Stimulated activated CD8-positive, alpha-beta memory T cell treated with anti-CD3 and anti-CD28 coated beads, Interleukin-7, amount 100 ng/mL, for 48 hours (primary cell): ENCODE data around the gene MTA1.

Experiments
- DNase-seq, 2 donors: peaks; one replicate each; pipeline ENCODE4 v3.0.0-alpha.2; 2020; ENCODE audit warnings: low read depth in 1 of 2; ENCODE audit errors: extremely low read depth in 1 of 2

MTA1 gene

DNA sequence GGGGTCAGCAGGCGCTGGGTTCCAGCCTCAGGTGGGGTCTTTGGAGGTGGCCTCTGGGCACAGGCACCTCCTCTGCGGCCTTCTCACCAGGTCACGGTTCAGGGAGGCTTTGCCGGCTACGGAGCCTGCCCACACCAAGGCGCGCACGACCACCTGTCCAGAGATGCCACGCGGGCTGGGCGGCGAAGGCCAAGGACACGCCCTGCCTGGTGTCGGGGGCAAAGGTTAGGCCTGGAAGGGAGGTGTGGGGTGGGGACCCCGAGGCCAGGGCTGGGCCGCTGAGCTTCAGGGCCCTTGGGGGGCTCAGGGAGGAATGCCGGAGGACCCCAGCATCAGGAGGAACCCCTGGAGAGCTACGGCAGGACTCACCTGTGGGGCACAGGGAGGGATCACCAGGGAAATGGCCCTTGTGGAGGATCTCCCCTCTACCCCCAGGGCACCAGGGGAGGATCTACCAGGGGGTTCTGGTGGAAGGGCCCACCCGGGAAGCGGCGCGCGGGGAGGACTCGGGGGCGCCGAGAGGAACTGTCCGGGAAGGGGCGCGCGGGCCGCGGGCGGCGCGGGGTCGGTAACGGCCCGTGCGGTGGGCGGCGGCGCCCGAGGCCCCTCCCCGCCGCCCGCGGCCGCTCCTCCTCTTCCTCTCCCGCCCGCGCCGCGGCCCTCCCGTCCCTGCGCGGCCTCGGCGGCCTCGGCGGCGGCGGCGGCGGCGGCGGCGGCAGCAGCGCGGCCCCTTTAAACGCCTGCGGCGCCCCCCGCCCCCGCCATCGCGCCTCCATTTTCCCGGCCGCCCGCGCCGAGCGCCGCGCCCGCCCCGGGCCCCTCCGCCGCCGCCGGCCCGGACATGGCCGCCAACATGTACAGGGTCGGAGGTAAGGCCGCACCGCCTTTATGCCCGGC lies at the start of gene MTA1:
Gene MTA1 (plus strand): TSS at position 633 of the 897 bp plus-strand sequence. CDS start 209 bp downstream, at position 842.
- no peak for DNase-seq

- DNase-seq: no peak
These were observed 45.2 kb upstream of the MTA1 start for GRCh38 chr14:105374389-105374788.

DNA sequence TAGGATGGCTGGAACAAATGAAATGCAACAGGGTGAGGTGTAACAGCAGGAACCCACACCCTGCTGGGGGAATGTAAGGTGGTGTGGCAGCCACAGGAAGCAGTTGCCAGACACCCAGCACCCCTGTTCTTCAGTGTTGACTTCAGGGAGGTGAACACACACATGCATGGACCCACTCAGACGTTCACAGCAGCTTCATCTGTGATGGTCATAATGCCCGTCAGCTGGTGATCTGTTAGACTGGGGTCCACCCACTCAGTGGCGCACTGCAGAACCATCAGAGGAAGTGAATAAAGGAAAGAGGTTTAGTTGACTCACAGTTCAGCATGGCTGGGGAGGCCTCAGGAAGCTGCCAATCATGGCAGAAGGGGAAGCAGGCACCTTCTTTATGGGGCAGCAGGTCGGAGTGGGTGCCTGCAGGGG lies 44.0 kb upstream of the MTA1 start:
- DNase-seq: peak; percentile 32 to 72

DNA sequence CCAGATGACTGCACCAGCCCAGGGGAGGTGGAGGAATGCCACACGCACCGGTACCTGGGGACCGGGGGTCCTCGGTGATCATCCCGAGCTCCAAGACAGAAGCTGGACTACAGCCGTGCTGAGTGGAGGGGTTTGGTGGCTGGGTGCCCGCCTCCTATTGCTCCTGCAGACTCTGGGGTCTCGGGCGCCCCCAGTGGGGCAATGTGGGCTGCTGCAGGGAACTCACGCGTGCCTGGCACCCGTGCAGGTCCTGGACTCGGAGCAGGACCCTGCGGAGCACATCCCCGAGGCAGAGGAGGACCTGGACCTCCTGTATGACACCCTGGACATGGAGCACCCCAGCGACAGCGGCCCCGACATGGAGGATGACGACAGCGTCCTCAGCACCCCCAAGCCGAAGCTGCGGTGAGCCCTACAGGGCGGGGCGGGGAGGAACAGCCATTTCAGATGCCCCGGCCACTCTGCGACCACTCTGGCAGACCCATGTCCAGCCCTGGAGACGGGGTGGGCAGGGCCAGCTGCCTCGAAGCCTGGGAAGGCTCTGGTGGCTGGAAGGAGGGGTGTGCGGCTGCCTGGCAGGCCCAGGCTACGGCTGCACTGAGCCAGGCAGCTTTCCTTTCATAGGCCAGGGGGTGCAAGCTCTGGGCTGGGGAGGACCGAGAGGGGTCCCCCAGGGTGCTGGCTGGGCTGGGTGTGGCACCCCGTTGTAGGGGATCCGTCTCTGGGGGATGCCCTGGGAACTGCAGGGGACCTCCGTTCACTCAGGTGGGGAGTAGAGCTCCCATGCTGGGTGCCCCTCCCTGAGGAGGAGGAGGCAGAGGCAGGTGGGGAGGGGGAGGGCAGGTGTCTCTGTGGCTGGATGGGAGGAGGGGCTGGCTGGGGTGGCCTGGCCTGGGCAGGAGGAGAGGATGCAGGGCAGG lies 42.8 kb upstream of the MTA1 start:
- DNase-seq: no peak

GRCh38 chr14:105377555-105378182 lies 42.0 kb upstream of the MTA1 start:
- no peak for DNase-seq

DNA sequence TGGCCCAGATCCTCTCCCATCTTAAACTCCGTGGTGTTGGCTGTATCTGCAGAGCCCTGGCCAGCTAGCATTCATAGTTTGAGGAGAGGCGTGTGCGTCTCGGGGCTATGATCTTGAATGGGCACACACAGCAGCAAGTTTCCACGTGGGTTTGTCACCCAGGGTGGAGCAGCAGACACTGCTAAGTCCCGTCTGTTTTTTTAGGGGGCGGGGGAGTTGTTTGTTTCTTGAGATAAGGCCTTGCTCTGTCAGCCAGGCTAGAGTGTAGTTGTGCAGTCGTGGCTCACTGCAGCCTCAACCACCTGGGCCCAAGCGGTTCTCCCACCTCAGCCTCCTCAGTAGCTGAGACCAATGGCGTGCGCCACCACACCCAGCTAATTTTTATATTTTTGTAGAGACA lies 41.4 kb upstream of the MTA1 start:
- DNase-seq: no peak

GRCh38 chr14:105378873-105379685 lies 40.5 kb upstream of the MTA1 start:
- no peak for DNase-seq

- DNase-seq: no peak
These were observed 39.7 kb upstream of the MTA1 start for GRCh38 chr14:105379946-105380345.

- DNase-seq: no peak
These were observed 38.9 kb upstream of the MTA1 start for GRCh38 chr14:105380756-105381155.

DNA sequence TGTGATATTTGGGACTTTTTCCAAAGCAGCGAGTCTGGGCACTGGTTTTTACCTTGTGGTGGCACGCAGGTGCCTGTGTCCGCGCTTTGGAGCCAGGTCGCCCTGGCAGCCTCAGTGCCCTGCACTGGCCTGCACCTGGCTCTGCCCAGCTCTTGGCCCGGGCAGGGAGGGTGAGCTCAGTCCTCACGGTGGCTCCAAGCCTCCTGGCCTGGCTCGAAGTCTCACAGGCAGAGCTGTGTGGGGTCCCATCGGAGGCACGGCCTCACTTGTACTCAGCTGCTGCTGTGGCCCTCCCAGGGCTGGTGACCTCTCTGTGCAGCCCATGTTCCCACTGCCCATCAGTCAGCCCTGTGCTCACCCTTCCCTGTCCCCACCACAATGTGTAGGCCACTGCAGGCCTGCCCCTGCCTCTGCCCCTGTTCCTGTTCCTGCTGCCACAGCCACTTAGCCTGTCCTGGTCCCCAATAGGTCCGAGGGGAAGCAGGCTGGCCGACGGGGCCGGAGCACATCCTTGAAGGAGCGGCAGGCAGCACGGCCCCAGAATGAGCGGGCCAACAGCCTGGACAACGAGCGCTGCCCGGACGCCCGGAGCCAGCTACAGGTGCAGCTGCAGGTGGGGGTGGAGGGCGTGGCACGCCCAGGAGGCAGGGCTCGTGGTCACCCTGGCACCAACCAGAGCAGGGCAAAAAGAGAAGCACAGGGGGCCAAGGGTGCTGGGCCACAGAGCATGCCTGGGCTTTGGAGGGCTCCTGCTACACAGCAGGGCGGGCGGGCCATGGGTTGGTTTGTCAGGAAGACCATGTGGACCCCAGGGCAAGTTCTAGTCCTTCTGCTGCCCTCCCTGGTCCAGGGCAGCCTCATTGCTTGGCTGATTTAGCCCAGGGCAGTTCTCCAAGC lies 37.9 kb upstream of the MTA1 start:
- DNase-seq: no peak

- no peak for DNase-seq
These were observed 37.1 kb upstream of the MTA1 start for GRCh38 chr14:105382343-105383082.

- DNase-seq: no peak
These were observed 36.4 kb upstream of the MTA1 start for GRCh38 chr14:105383083-105383730.

GRCh38 chr14:105384041-105384557 lies 35.5 kb upstream of the MTA1 start:
- DNase-seq: no peak

GRCh38 chr14:105384605-105385321 lies 34.9 kb upstream of the MTA1 start:
- DNase-seq: no peak

GRCh38 chr14:105385322-105385637 lies 34.3 kb upstream of the MTA1 start:
- no peak for DNase-seq

- DNase-seq: no peak
These were observed 33.8 kb upstream of the MTA1 start for GRCh38 chr14:105385698-105386365.
